Hepatocyte (in vitro differentiated cells): ENCODE results near the gene INSL3.

Source experiments
- CTCF ChIP-seq: fragments of 200-600 bp; sonication (generic); IDR thresholded peaks from 2 replicates; pipeline ENCODE4 v1.5.1; 2016; ENCODE audit warnings: antibody characterized with exemption, mild to moderate bottlenecking; ENCODE audit not compliant: poor library complexity
- EZH2 ChIP-seq: fragments of 200-600 bp; sonication (generic); IDR thresholded peaks from 2 replicates; pipeline ENCODE4 v1.6.1; 2016; ENCODE audit warnings: antibody characterized with exemption, mild to moderate bottlenecking, borderline replicate concordance
- EZH2phosphoT487 ChIP-seq: fragments of 200-600 bp; sonication (generic); IDR thresholded peaks from one replicate; pipeline ENCODE4 v1.6.1; 2018; ENCODE audit warnings: antibody characterized with exemption, mild to moderate bottlenecking, low read depth, moderate library complexity; ENCODE audit not compliant: unreplicated experiment, severe bottlenecking

GRCh38 chr19:17766543-17767131 lies 54.7 kb downstream of the INSL3 start:
- TF ChIP-seq EZH2, result no peak
- peak; percentile 80 for TF ChIP-seq CTCF
- no peak for TF ChIP-seq EZH2phosphoT487
